ENCODE measurements around the gene TPO. TPM values are rescaled to one million over a fixed set of nuclear protein-coding genes. Genes with fewer than 3 reads are reported as not detected.
"Not testable (repeated sequence)": the region's sequence is repeated elsewhere in the genome, so short reads cannot be mapped to it uniquely, and the experiment has no call there.

Gene TPO
- total RNA-seq, 4 donors from 2014 or later = 4,215 to 7,965 (median 5,966) TPM

- DNase-seq = no peak
- no peak overlapping the region for H3K4me3 ChIP-seq (replicated peaks in 1 of 3)
- no peaks in the 10 kb centered on the region for H3K36me3 ChIP-seq
- H3K27me3 ChIP-seq = no peaks in the 10 kb centered on the region
- no peak overlapping the region for H3K27ac ChIP-seq
- TF ChIP-seq CTCF (IDR thresholded peaks at IDR 0.05) (no peak), POLR2A (IDR thresholded peaks at IDR 0.05) (no peak)
- H3K4me1 ChIP-seq = no peaks in the 10 kb centered on the region
- intact Hi-C loops (cut with DNase I) = no loop called here
- H3K9me3 ChIP-seq = no peaks in the 10 kb centered on the region
- 78 to 81% methylated on average over 10 of the region's 10 CpGs for WGBS, 2 donors
These were observed 159.4 kb downstream of the TPO start for GRCh38 chr2:1572638-1573037.

- intact Hi-C loops (cut with DNase I) = no loop called here
- Histone ChIP-seq H3K27me3 (no peaks in the 10 kb centered on the region), H3K9me3 (no peaks in the 10 kb centered on the region), H3K27ac (no peak overlapping the region), H3K4me3 (replicated peaks in 1 of 3) (no peak overlapping the region), H3K36me3 (no peaks in the 10 kb centered on the region), H3K4me1 (no peaks in the 10 kb centered on the region)
- DNase-seq = no peak
- TF ChIP-seq POLR2A (IDR thresholded peaks at IDR 0.05) (no peak), CTCF (IDR thresholded peaks at IDR 0.05) (no peak)
- WGBS, 2 donors = 85 to 87% methylated on average over 5 of the region's 5 CpGs
These were observed 164.6 kb downstream of the TPO start for GRCh38 chr2:1577846-1578245.

- H3K4me1 ChIP-seq; intact Hi-C loops (cut with DNase I); H3K36me3 ChIP-seq; H3K27ac ChIP-seq; H3K9me3 ChIP-seq; H3K27me3 ChIP-seq; H3K4me3 ChIP-seq (replicated peaks in 1 of 3); DNase-seq: not testable (repeated sequence)
- 83 to 89% methylated on average over 13 to 14 of the region's 19 CpGs for WGBS, 2 donors
These were observed 168.1 kb downstream of the TPO start for GRCh38 chr2:1581257-1581964.

- Histone ChIP-seq H3K9me3 (no peaks in the 10 kb centered on the region), H3K4me3 (replicated peaks in 1 of 3) (no peak overlapping the region), H3K27me3 (no peaks in the 10 kb centered on the region), H3K36me3 (no peaks in the 10 kb centered on the region), H3K4me1 (no peaks in the 10 kb centered on the region), H3K27ac (no peak overlapping the region)
- DNase-seq = no peak
- intact Hi-C loops (cut with DNase I) = no loop called here
- 87% methylated on average over 10 of the region's 10 CpGs for WGBS, 2 donors
- TF ChIP-seq CTCF (IDR thresholded peaks at IDR 0.05) (no peak), POLR2A (IDR thresholded peaks at IDR 0.05) (no peak)
These were observed 168.8 kb downstream of the TPO start for GRCh38 chr2:1581965-1582625.

- 84 to 89% methylated on average over 19 to 22 of the region's 22 CpGs for WGBS, 2 donors
- H3K4me1 ChIP-seq = no peaks in the 10 kb centered on the region
- intact Hi-C loops (cut with DNase I) = no loop called here
- no peaks in the 10 kb centered on the region for H3K36me3 ChIP-seq
- no peaks in the 10 kb centered on the region for H3K27me3 ChIP-seq
- H3K9me3 ChIP-seq = no peaks in the 10 kb centered on the region
- TF ChIP-seq POLR2A (IDR thresholded peaks at IDR 0.05) (no peak), CTCF (IDR thresholded peaks at IDR 0.05) (no peak)
- no peak overlapping the region for H3K27ac ChIP-seq
- no peak overlapping the region for H3K4me3 ChIP-seq (replicated peaks in 1 of 3)
- DNase-seq = no peak
These were observed 169.7 kb downstream of the TPO start for GRCh38 chr2:1582891-1583341.

All from thyroid gland (tissue), 4 donors.